H1 (cell line): ENCODE data around the gene TNNC1. TPM values are rescaled to one million over a fixed set of nuclear protein-coding genes. Genes with fewer than 3 reads are reported as not detected.

Experiments
- CTCF ChIA-PET: fragments of 300-600 bp; sonication (Branson Sonifier 250); formaldehyde crosslinking; loops from one replicate; lab custom pipeline; 2021; ENCODE audit not compliant: partially characterized antibody; lab: Charles Lee
- POLR2A ChIA-PET: fragments of 300-600 bp; sonication (Branson Sonifier 250); formaldehyde crosslinking; loops from one replicate; lab custom pipeline; 2021; ENCODE audit warnings: inconsistent platforms; ENCODE audit not compliant: partially characterized antibody; lab: Charles Lee
- DNase-seq, 2 experiments: peaks; one replicate each; pipeline versions ENCODE4 v3.0.0 to v3.0.0-alpha.2; 2010 to 2022; ENCODE audit warnings: low spot score in 2 of 2, low read depth in 1 of 2, mixed read lengths in 1 of 2
- FAIRE-seq: peaks from 2 replicates; lab custom pipeline; 2011; peaks lifted over from hg19 to GRCh38; lab: Jason Lieb, UNC
- H2AFZ ChIP-seq: 2 replicates; pipeline ENCODE4 v1.8.1; 2012; ENCODE audit warnings: low read length, inconsistent platforms
- H2AK5ac ChIP-seq: 2 replicates; pipeline ENCODE4 v1.6.1; 2013; ENCODE audit warnings: low read depth, low read length
- H2BK120ac ChIP-seq: replicated peaks from 2 replicates; pipeline ENCODE3; 2013; ENCODE audit warnings: low read depth, low read length, inconsistent platforms
- H2BK12ac ChIP-seq: 2 replicates; pipeline ENCODE4 v1.6.1; 2013; ENCODE audit warnings: low read depth, low read length
- H2BK15ac ChIP-seq: 2 replicates; pipeline ENCODE4 v1.6.1; 2013; ENCODE audit warnings: low read length
- H2BK20ac ChIP-seq: 2 replicates; pipeline ENCODE4 v1.6.1; 2013; ENCODE audit warnings: low read length
- H2BK5ac ChIP-seq: 2 replicates; pipeline ENCODE4 v1.6.1; 2013; ENCODE audit warnings: low read depth, low read length
- H3K14ac ChIP-seq: 2 replicates; pipeline ENCODE4 v1.6.1; 2013; ENCODE audit warnings: inconsistent platforms; ENCODE audit not compliant: insufficient read length
- H3K18ac ChIP-seq: 2 replicates; pipeline ENCODE4 v1.6.1; 2013; ENCODE audit warnings: low read length; ENCODE audit errors: extremely low read depth
- H3K23ac ChIP-seq: 2 replicates; pipeline ENCODE4 v1.6.1; 2013; ENCODE audit warnings: inconsistent platforms; ENCODE audit not compliant: insufficient read length
- H3K23me2 ChIP-seq: 2 replicates; pipeline ENCODE4 v1.6.1; 2013; ENCODE audit warnings: low read depth, low read length
- H3K27ac ChIP-seq: 2 replicates; pipeline ENCODE4 v1.6.1; 2011; ENCODE audit warnings: low read depth, low read length, inconsistent platforms
- H3K27me3 ChIP-seq, 4 experiments: replicated peaks in 1 of 4; 1 replicate in 1 of 4; 2 replicates in 3 of 4; pipeline versions ENCODE4 v1.6.1 to v1.8.1; 2011 to 2013; ENCODE audit warnings: low read length in 3 of 4, mild to moderate bottlenecking in 3 of 4, inconsistent platforms in 2 of 4, mixed read lengths in 2 of 4, moderate library complexity in 1 of 4; ENCODE audit not compliant: control insufficient read depth in 3 of 4, insufficient read depth in 3 of 4; ENCODE audit errors: extremely low read depth in 1 of 4
- H3K36me3 ChIP-seq, 4 experiments: 2 replicates each; pipeline versions ENCODE4 v1.6.1 to v1.8.1; 2011 to 2013; ENCODE audit warnings: mild to moderate bottlenecking in 4 of 4, low read length in 3 of 4, moderate library complexity in 2 of 4, control low read depth in 1 of 4, inconsistent platforms in 1 of 4; ENCODE audit not compliant: insufficient read depth in 4 of 4, control insufficient read depth in 2 of 4
- H3K4ac ChIP-seq: replicated peaks from 2 replicates; pipeline ENCODE3; 2013; ENCODE audit warnings: low read length, low read depth, mixed read lengths, inconsistent platforms; ENCODE audit not compliant: insufficient read length
- H3K4me1 ChIP-seq, 4 experiments: replicated peaks in 1 of 4; 1 replicate in 1 of 4; 2 replicates in 3 of 4; pipeline versions ENCODE4 v1.6.1 to v1.8.1; 2011 to 2013; ENCODE audit warnings: low read length in 3 of 4, inconsistent platforms in 2 of 4, mixed read lengths in 1 of 4; ENCODE audit not compliant: insufficient read depth in 4 of 4, control insufficient read depth in 3 of 4
- H3K4me2 ChIP-seq, 2 experiments: 2 replicates each; pipeline versions ENCODE4 v1.6.1 to v1.8.1; 2011 to 2013; ENCODE audit warnings: low read depth in 2 of 2, low read length in 2 of 2, control low read depth in 1 of 2, inconsistent platforms in 1 of 2, mild to moderate bottlenecking in 1 of 2; ENCODE audit not compliant: insufficient read depth in 1 of 2
- H3K4me3 ChIP-seq, 4 experiments: fragments of 200-600, 300-600 bp in 1 of 4; sonication (generic), shearing (Covaris generic), sonication (Bioruptor Twin) in 1 of 4; 2 replicates each; pipeline versions ENCODE4 v1.5.1 to v1.8.1; 2011 to 2016; ENCODE audit warnings: low read length in 4 of 4, low read depth in 3 of 4, control low read depth in 2 of 4, inconsistent platforms in 2 of 4, mild to moderate bottlenecking in 2 of 4, mixed read lengths in 1 of 4, moderate library complexity in 1 of 4; ENCODE audit not compliant: insufficient read depth in 2 of 4; ENCODE audit errors: extremely low read depth in 1 of 4
- H3K56ac ChIP-seq: replicated peaks from 2 replicates; pipeline ENCODE3; 2013; ENCODE audit warnings: low read depth, mild to moderate bottlenecking, mixed read lengths, low read length, inconsistent platforms; ENCODE audit not compliant: insufficient read length
- H3K79me1 ChIP-seq: 2 replicates; pipeline ENCODE4 v1.6.1; 2013; ENCODE audit warnings: low read depth, low read length, control low read depth
- H3K79me2 ChIP-seq, 2 experiments: 2 replicates each; pipeline versions ENCODE4 v1.6.1 to v1.8.1; 2012 to 2013; ENCODE audit warnings: low read length in 2 of 2, mild to moderate bottlenecking in 2 of 2, inconsistent platforms in 1 of 2; ENCODE audit not compliant: insufficient read depth in 2 of 2, control insufficient read depth in 1 of 2
- H3K9ac ChIP-seq, 4 experiments: replicated peaks in 1 of 4; 1 replicate in 1 of 4; 2 replicates in 3 of 4; pipeline versions ENCODE4 v1.6.1 to v1.8.1; 2011 to 2013; ENCODE audit warnings: low read depth in 3 of 4, low read length in 3 of 4, control low read depth in 2 of 4, mild to moderate bottlenecking in 2 of 4, moderate library complexity in 2 of 4, inconsistent platforms in 1 of 4; ENCODE audit errors: extremely low read depth in 1 of 4
- H3K9me3 ChIP-seq, 2 experiments: 2 replicates each; pipeline versions ENCODE4 v1.6.1 to v1.8.1; 2012 to 2013; ENCODE audit warnings: mild to moderate bottlenecking in 2 of 2, moderate library complexity in 2 of 2, control low read depth in 1 of 2, inconsistent platforms in 1 of 2, low read depth in 1 of 2, low read length in 1 of 2, mixed read lengths in 1 of 2; ENCODE audit not compliant: insufficient read depth in 2 of 2
- H4K20me1 ChIP-seq, 2 experiments: replicated peaks in 1 of 2; 2 replicates each; pipeline versions ENCODE3 to v1.8.1; 2011 to 2013; ENCODE audit warnings: inconsistent platforms in 2 of 2, low read length in 2 of 2, mild to moderate bottlenecking in 1 of 2; ENCODE audit not compliant: insufficient read depth in 2 of 2, control insufficient read depth in 1 of 2
- H4K5ac ChIP-seq: 2 replicates; pipeline ENCODE4 v1.6.1; 2013; ENCODE audit warnings: low read length, low read depth, mixed read lengths, inconsistent platforms; ENCODE audit not compliant: insufficient read length
- H4K8ac ChIP-seq: 2 replicates; pipeline ENCODE4 v1.8.0; 2013; ENCODE audit warnings: mild to moderate bottlenecking, moderate library complexity, low read length, inconsistent platforms; ENCODE audit not compliant: insufficient read depth; ENCODE audit errors: extremely low read depth
- H4K91ac ChIP-seq: replicated peaks from 2 replicates; pipeline ENCODE3; 2013; ENCODE audit warnings: low read length, mixed read lengths, inconsistent platforms; ENCODE audit not compliant: insufficient read length
- ASH2L ChIP-seq: fragments of 200-600, 300-600 bp; sonication (generic); IDR thresholded peaks from one replicate; pipeline ENCODE4 v1.7.1; 2017; ENCODE audit warnings: low read length
- E2F6 ChIP-seq: IDR thresholded peaks from 2 replicates; pipeline ENCODE4 v1.6.1; 2012; ENCODE audit warnings: inconsistent platforms
- GTF2F1 ChIP-seq: IDR thresholded peaks from 2 replicates; pipeline ENCODE4 v1.6.1; 2012; ENCODE audit warnings: low read depth, low read length, improper control_type of control experiment, borderline replicate concordance
- RAD21 ChIP-seq, 2 experiments: IDR thresholded peaks in 1 of 2; conservative IDR thresholded peaks in 1 of 2; 2 replicates each; pipeline ENCODE4 v1.6.1; 2011; ENCODE audit warnings: low read depth in 2 of 2, low read length in 2 of 2, improper control_type of control experiment in 1 of 2, inconsistent platforms in 1 of 2, mild to moderate bottlenecking in 1 of 2, moderate library complexity in 1 of 2
- RBBP5 ChIP-seq: IDR thresholded peaks from 2 replicates; pipeline ENCODE4 v1.7.1; 2012; ENCODE audit warnings: low read depth, mild to moderate bottlenecking, inconsistent platforms, low read length, moderate library complexity, borderline replicate concordance
- SP4 ChIP-seq: IDR thresholded peaks from 2 replicates; pipeline ENCODE4 v1.6.1; 2012; ENCODE audit warnings: low read length, inconsistent platforms
- TAF7 ChIP-seq: optimal IDR thresholded peaks from 2 replicates; pipeline ENCODE3; 2011; ENCODE audit warnings: low read depth, mild to moderate bottlenecking, inconsistent platforms, low read length, moderate library complexity, borderline replicate concordance
- TBP ChIP-seq: IDR thresholded peaks from 2 replicates; pipeline ENCODE4 v1.6.1; 2011; ENCODE audit warnings: low read depth, low read length, improper control_type of control experiment
- ZNF274 ChIP-seq: IDR thresholded peaks from 2 replicates; pipeline ENCODE4 v1.7.0; 2012; ENCODE audit warnings: low read length, borderline replicate concordance; ENCODE audit errors: extremely low read depth
- WGBS, 2 experiments: shearing (Covaris generic) in 1 of 2; methylation state at CpG; one replicate each; pipeline versions ENCODE4 v1.1.6 to v1.1.7; 2013 to 2015; ENCODE audit warnings: low lambda C conversion rate in 2 of 2, mixed read lengths in 2 of 2, inconsistent platforms in 1 of 2, low coverage in 1 of 2, missing lambda C conversion rate in 1 of 2; ENCODE audit not compliant: insufficient replicate concordance in 2 of 2, insufficient coverage in 1 of 2, insufficient read length in 1 of 2; ENCODE audit errors: extremely low coverage in 1 of 2, missing lambda C conversion rate in 1 of 2; 5-methylcytosine and 5-hydroxymethylcytosine counted together
- polyA plus RNA-seq, 7 experiments: library from polyadenylated mRNA; depleted of rRNA in 3 of 7; stranded (reverse) in 5 of 7; unstranded in 2 of 7; fragments of >200 nt in 5 of 7; fragments of 200-250 nt in 2 of 7; gene quantifications; 1 replicate in 5 of 7; 2 replicates in 1 of 7; 4 replicates in 1 of 7; pipeline versions ENCODE4 v1.2.1 to v1.2.3, GENCODE V29; 2011 to 2013; ENCODE audit warnings: missing spikeins in 2 of 7, mixed read lengths in 2 of 7
- total RNA-seq: library from RNA; stranded (reverse); fragmentation: NEBNext Ultra II Directional; extraction: Animal tissue kit (Norgen Biotek cat#: 25700); gene quantifications from 2 replicates; pipeline ENCODE4 v1.2.1, GENCODE V29; 2021

TNNC1 gene
- total and polyA plus RNA-seq, 2 of the 8 experiments (the other 6 are each of a cell fraction or from before 2014, with no cell fraction given), result 5.8 to 16.4 TPM

DNA sequence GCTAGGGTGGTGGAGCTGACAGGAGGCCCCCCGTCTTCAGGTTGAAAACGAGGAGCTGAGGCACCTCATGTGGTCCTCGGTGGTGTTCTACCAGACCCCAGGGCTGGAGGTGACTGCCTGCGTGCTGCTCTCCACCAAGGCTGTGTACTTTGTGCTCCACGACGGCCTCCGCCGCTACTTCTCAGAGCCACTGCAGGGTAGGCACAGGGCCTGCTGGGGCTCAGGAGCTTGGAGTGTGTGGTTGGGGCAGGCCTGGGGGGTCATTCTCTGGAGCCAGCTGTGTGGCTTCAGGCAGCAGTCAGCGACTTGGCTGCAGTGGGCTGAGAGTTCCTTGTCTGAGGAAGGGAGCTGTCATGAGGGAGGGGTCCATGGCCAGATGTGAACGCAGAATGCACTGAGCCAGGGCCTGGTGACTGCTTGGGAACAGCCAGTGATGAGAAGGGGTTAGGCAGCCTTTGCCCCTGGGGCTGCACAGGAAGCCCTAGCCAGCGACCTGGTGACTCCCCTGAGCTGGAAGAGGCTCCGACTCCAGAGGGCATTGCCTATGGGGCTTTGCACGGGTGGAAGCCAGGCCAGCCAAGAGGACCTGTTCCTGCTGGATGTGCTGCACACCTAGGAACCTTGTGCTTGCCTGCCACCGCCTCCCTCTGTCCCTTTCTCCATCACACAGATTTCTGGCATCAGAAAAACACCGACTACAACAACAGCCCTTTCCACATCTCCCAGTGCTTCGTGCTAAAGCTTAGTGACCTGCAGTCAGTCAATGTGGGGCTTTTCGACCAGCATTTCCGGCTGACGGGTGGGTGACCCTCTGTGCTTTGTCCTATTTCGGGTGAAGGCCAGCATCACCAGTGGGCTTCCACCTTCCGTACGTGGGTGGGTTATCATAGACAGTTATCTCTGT lies 36.4 kb upstream of the TNNC1 start:
- Histone ChIP-seq H2AK5ac (no peak overlapping the region), H2BK120ac (no peak overlapping the region), H3K56ac (no peak overlapping the region), H2BK5ac (no peak overlapping the region; the same call in 1 of the 2 replicates), H3K18ac (no peak overlapping the region)
- no peak for FAIRE-seq
- TF ChIP-seq SP4, result no peak
- no peak for TF ChIP-seq ZNF274
- no peak for TF ChIP-seq GTF2F1
- TF ChIP-seq TAF7, result no peak
- TF ChIP-seq RAD21 (IDR thresholded peaks at IDR 0.05 in 1 of 2, conservative IDR thresholded peaks at IDR 0.05 in 1 of 2; ENCODE audit: low read depth in 2 of 2, low read length in 2 of 2), result no peak
- TF ChIP-seq RBBP5, result no peak
- no peak for TF ChIP-seq TBP
- TF ChIP-seq ASH2L, result no peak
- TF ChIP-seq E2F6, result no peak
- TF ChIP-seq, all 59 proteins: peak for 0
- no peak for DNase-seq
- Histone ChIP-seq H3K23me2 (no peaks in the 10 kb centered on the region), H4K91ac (no peak overlapping the region), H2BK20ac (no peak overlapping the region), H3K23ac (no peak overlapping the region), H2BK15ac (no peak overlapping the region), H3K14ac (no peak overlapping the region), H4K20me1 (peaks cover 0 to 22% of the 10 kb centered on the region in 2 experiments), H3K4me2 (no peak overlapping the region), H3K79me1 (no peaks in the 10 kb centered on the region; the same call in 1 of the 2 replicates), H4K5ac (no peak overlapping the region), H3K9me3 (no peaks in the 10 kb centered on the region), H3K36me3 (peaks cover 21 to 60% (median 43%) of the 10 kb centered on the region in 4 experiments), H3K79me2 (no peaks in the 10 kb centered on the region), H3K27me3 (no peaks in the 10 kb centered on the region), H2BK12ac (no peak overlapping the region), H3K9ac (no peak overlapping the region), H2AFZ (no peak overlapping the region), H3K4me1 (peaks cover 0 to 5% (median under 1%) of the 10 kb centered on the region in 4 experiments; a peak in 3 of 7 replicates), H3K4me3 (no peak overlapping the region), H3K27ac (no peak overlapping the region), H3K4ac (no peak overlapping the region), H4K8ac (no peak overlapping the region)
- 86% methylated on average over 21 of the region's 22 CpGs; no CpG with 5 or more reads in 1 of the 2 experiments for WGBS, 2 experiments
- POLR2A ChIA-PET, result interaction anchor here (0.8 to 3.0 kb wide), 10 partner anchors 8 to 65 kb away, joined by 3 to 16 read pairs (median 3); no protein-coding TSS in a partner anchor
- CTCF ChIA-PET, result interaction anchor here (1.0 to 2.0 kb wide), 6 partner anchors 8 to 62 kb away, joined by 3 to 7 read pairs (median 4); no protein-coding TSS in a partner anchor
